OCI-LY3 (cell line): Measurements from ENCODE around the gene ARID1B.

Experiments
- H2AFZ ChIP-seq: fragments of 200-600, 300-600 bp; shearing (Covaris generic); 2 replicates; pipeline ENCODE4 v1.6.0; 2014; ENCODE audit warnings: antibody characterized with exemption, low read depth, low read length
- H3K27ac ChIP-seq: fragments of 200-600, 300-600 bp; sonication (generic); 2 replicates; pipeline ENCODE4 v1.5.1; 2014; ENCODE audit warnings: mild to moderate bottlenecking, low read length, moderate library complexity, mixed read lengths
- H3K27me3 ChIP-seq: fragments of 200-600, 300-600 bp; sonication (generic); 2 replicates; pipeline ENCODE4 v1.6.1; 2014; ENCODE audit warnings: low read depth, low read length, mixed read lengths
- H3K36me3 ChIP-seq: fragments of 200-600, 300-600 bp; sonication (generic); replicated peaks from 2 replicates; pipeline ENCODE3; 2014; ENCODE audit warnings: low read depth, low read length, mixed read lengths
- H3K4me1 ChIP-seq: fragments of 300-600, 200-600 bp; sonication (generic); 2 replicates; pipeline ENCODE4 v1.6.1; 2014; ENCODE audit warnings: low read length, mixed read lengths
- H3K4me2 ChIP-seq: fragments of 200-600, 300-600 bp; sonication (generic); 2 replicates; pipeline ENCODE4 v1.6.1; 2014; ENCODE audit warnings: low read length, mixed read lengths
- H3K4me3 ChIP-seq: fragments of 300-600, 200-600 bp; sonication (generic); 2 replicates; pipeline ENCODE4 v1.5.1; 2014; ENCODE audit warnings: antibody characterized with exemption, mild to moderate bottlenecking, low read length, moderate library complexity
- H3K79me2 ChIP-seq: fragments of 300-600, 200-600 bp; shearing (Covaris generic); 2 replicates; pipeline ENCODE4 v1.6.1; 2014; ENCODE audit warnings: mild to moderate bottlenecking, low read length, mixed read lengths
- H3K9ac ChIP-seq: fragments of 300-600, 200-600 bp; shearing (Covaris generic); 2 replicates; pipeline ENCODE4 v1.6.0; 2014; ENCODE audit warnings: mild to moderate bottlenecking, low read length, moderate library complexity
- H3K9me3 ChIP-seq: fragments of 200-600, 300-600 bp; shearing (Covaris generic); 2 replicates; pipeline ENCODE4 v1.6.1; 2014; ENCODE audit warnings: low read length, mixed read lengths; ENCODE audit not compliant: insufficient read depth
- H4K20me1 ChIP-seq: fragments of 200-600, 300-600 bp; sonication (generic); 2 replicates; pipeline ENCODE4 v1.6.1; 2016; ENCODE audit warnings: low read length, mixed read lengths; ENCODE audit not compliant: insufficient read depth
- EZH2phosphoT487 ChIP-seq: fragments of 200-600 bp; shearing (Covaris generic); IDR thresholded peaks from 2 replicates; pipeline ENCODE4 v1.6.1; 2018; ENCODE audit warnings: antibody characterized with exemption, mixed run types, low read depth
- TF ChIP-seq, protein P1 (sequence below): fragments of 200-600, 300-600 bp; sonication (generic); IDR thresholded peaks from 2 replicates; pipeline ENCODE4 v1.5.1; 2014; ENCODE audit warnings: antibody characterized with exemption, low read length, low read depth

Gene ARID1B

DNA sequence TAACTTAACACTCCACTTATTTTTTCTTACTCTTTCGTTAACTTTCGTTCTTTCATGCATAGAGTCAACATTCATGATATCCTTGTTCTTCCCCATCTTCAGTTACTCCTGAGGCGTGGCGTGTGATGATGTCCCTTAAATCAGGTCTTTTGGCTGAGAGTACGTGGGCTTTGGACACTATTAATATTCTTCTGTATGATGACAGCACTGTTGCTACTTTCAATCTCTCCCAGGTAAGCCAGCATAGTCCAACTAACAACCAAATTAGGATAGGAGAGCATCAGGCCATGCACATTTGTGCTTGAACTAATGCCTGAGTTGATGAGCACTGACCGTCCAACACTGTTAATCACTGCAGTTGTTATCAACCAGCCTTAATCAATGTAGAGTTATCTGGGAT, 426.6 kb downstream of the ARID1B start:
- peak overlapping the region; percentile 62 for H3K4me3 ChIP-seq
- no peaks in the 10 kb centered on the region for H3K9me3 ChIP-seq
- no peak overlapping the region for H2AFZ ChIP-seq
- H4K20me1 ChIP-seq, result peaks cover 10% of the 10 kb centered on the region
- no peak for TF ChIP-seq EZH2phosphoT487
- TF ChIP-seq, protein P1, sequence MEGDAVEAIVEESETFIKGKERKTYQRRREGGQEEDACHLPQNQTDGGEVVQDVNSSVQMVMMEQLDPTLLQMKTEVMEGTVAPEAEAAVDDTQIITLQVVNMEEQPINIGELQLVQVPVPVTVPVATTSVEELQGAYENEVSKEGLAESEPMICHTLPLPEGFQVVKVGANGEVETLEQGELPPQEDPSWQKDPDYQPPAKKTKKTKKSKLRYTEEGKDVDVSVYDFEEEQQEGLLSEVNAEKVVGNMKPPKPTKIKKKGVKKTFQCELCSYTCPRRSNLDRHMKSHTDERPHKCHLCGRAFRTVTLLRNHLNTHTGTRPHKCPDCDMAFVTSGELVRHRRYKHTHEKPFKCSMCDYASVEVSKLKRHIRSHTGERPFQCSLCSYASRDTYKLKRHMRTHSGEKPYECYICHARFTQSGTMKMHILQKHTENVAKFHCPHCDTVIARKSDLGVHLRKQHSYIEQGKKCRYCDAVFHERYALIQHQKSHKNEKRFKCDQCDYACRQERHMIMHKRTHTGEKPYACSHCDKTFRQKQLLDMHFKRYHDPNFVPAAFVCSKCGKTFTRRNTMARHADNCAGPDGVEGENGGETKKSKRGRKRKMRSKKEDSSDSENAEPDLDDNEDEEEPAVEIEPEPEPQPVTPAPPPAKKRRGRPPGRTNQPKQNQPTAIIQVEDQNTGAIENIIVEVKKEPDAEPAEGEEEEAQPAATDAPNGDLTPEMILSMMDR, result no peak
- peak overlapping the region; percentile 42; the same call in 1 of the 2 replicates for H3K27ac ChIP-seq
- peaks cover 15% of the 10 kb centered on the region for H3K4me1 ChIP-seq
- H3K9ac ChIP-seq, result no peak overlapping the region
- peaks cover 24% of the 10 kb centered on the region for H3K36me3 ChIP-seq
- H3K79me2 ChIP-seq, result no peaks in the 10 kb centered on the region
- H3K27me3 ChIP-seq, result no peaks in the 10 kb centered on the region
- peak overlapping the region; percentile 78 for H3K4me2 ChIP-seq

- Histone ChIP-seq H3K27ac (no peak overlapping the region), H3K36me3 (peaks cover 22% of the 10 kb centered on the region)
Observed at GRCh38 chr6:157205473-157206358, 428.5 kb downstream of the ARID1B start.

GRCh38 chr6:157206359-157206815, 429.2 kb downstream of the ARID1B start:
- H2AFZ ChIP-seq, result no peak overlapping the region

More at GRCh38 chr6:157205473-157206358, 428.5 kb downstream of the ARID1B start:
- TF ChIP-seq, protein P1, result no peak
- TF ChIP-seq EZH2phosphoT487, result no peak
- H3K27me3 ChIP-seq, result no peaks in the 10 kb centered on the region
- H2AFZ ChIP-seq, result no peak overlapping the region
- H3K4me2 ChIP-seq, result no peak overlapping the region
- H3K4me1 ChIP-seq, result peaks cover 24% of the 10 kb centered on the region
- no peaks in the 10 kb centered on the region for H3K9me3 ChIP-seq
- H4K20me1 ChIP-seq, result peaks cover 10% of the 10 kb centered on the region
- no peaks in the 10 kb centered on the region for H3K79me2 ChIP-seq
- no peak overlapping the region for H3K4me3 ChIP-seq
- H3K9ac ChIP-seq, result no peak overlapping the region

More at GRCh38 chr6:157206359-157206815, 429.2 kb downstream of the ARID1B start:
- Histone ChIP-seq H3K27me3 (no peaks in the 10 kb centered on the region), H3K27ac (no peak overlapping the region), H3K4me1 (peaks cover 24% of the 10 kb centered on the region), H3K9ac (no peak overlapping the region), H3K4me2 (no peak overlapping the region), H3K36me3 (peaks cover 18% of the 10 kb centered on the region), H4K20me1 (peaks cover 10% of the 10 kb centered on the region), H3K9me3 (no peaks in the 10 kb centered on the region), H3K4me3 (no peak overlapping the region), H3K79me2 (no peaks in the 10 kb centered on the region)
- TF ChIP-seq, protein P1, result no peak
- TF ChIP-seq EZH2phosphoT487, result no peak
